IMR-90 (cell line): ENCODE data around the gene PACC1. TPM values are rescaled to one million over a fixed set of nuclear protein-coding genes. Genes with fewer than 3 reads are reported as not detected.

Experiments
- ATAC-seq: fragments of 200-7000 bp; cut with Tn5 transposase; 2 replicates; pipeline ENCODE4 v1.9.1; 2020; ENCODE audit warnings: low read depth, mild to moderate bottlenecking, moderate library complexity
- BruUV-seq: library from RNA; stranded (reverse); fragments of 400-500 nt; replicated peaks from 2 replicates; lab custom pipeline; 2021; lab: Mats Ljungman, UMichigan
- CTCF ChIA-PET: fragments of 300-600 bp; formaldehyde crosslinking; extraction: SDS; loops from one replicate; lab custom pipeline; 2021; ENCODE audit warnings: antibody characterized with exemption; lab: Yijun Ruan, JAX
- POLR2A ChIA-PET: fragments of 300-600 bp; sonication (Branson Sonifier 250); formaldehyde crosslinking; loops from one replicate; lab custom pipeline; 2022; ENCODE audit warnings: antibody characterized with exemption; ENCODE audit not compliant: unreplicated experiment; lab: Charles Lee
- DNase-seq: peaks from one replicate; pipeline ENCODE4 v3.0.0; 2013
- H2AFZ ChIP-seq: replicated peaks from 2 replicates; pipeline ENCODE3; 2013; ENCODE audit warnings: low read length, mild to moderate bottlenecking; ENCODE audit not compliant: poor library complexity
- H2AK5ac ChIP-seq: 2 replicates; pipeline ENCODE4 v1.6.1; 2013; ENCODE audit warnings: low read depth, low read length, inconsistent platforms
- H2AK9ac ChIP-seq: replicated peaks from 2 replicates; pipeline ENCODE3; 2013; ENCODE audit warnings: mild to moderate bottlenecking, low read depth, low read length, moderate library complexity; ENCODE audit not compliant: poor library complexity
- H2BK120ac ChIP-seq: 2 replicates; pipeline ENCODE4 v1.6.1; 2013; ENCODE audit warnings: low read depth, low read length, inconsistent platforms
- H2BK15ac ChIP-seq: 3 replicates; pipeline ENCODE4 v1.6.1; 2013; ENCODE audit warnings: low read depth, low read length, inconsistent platforms
- H2BK20ac ChIP-seq: 2 replicates; pipeline ENCODE4 v1.6.1; 2013; ENCODE audit warnings: low read depth, mild to moderate bottlenecking, inconsistent platforms, low read length, moderate library complexity
- H2BK5ac ChIP-seq: 2 replicates; pipeline ENCODE4 v1.6.1; 2013; ENCODE audit warnings: mild to moderate bottlenecking, low read depth, low read length, inconsistent platforms; ENCODE audit not compliant: poor library complexity, severe bottlenecking
- H3K14ac ChIP-seq: replicated peaks from 2 replicates; pipeline ENCODE4 v1.6.1; 2013; ENCODE audit warnings: low read depth, low read length, inconsistent platforms
- H3K18ac ChIP-seq: 2 replicates; pipeline ENCODE4 v1.6.1; 2013; ENCODE audit warnings: low read depth, low read length, control low read depth
- H3K23ac ChIP-seq: 2 replicates; pipeline ENCODE4 v1.6.1; 2013; ENCODE audit warnings: low read depth, low read length, inconsistent platforms
- H3K27ac ChIP-seq: 2 replicates; pipeline ENCODE4 v1.5.1; 2013; ENCODE audit warnings: mild to moderate bottlenecking, control low read depth, low read length; ENCODE audit not compliant: insufficient read depth
- H3K27me3 ChIP-seq: 2 replicates; pipeline ENCODE4 v1.6.1; 2013; ENCODE audit warnings: low read length; ENCODE audit not compliant: control insufficient read depth, insufficient read depth
- H3K36me3 ChIP-seq: 2 replicates; pipeline ENCODE4 v1.6.1; 2013; ENCODE audit warnings: low read length, mixed read lengths; ENCODE audit not compliant: control insufficient read depth, insufficient read depth
- H3K4ac ChIP-seq: 2 replicates; pipeline ENCODE4 v1.6.1; 2013; ENCODE audit warnings: low read depth, low read length, inconsistent platforms
- H3K4me1 ChIP-seq: 2 replicates; pipeline ENCODE4 v1.6.1; 2013; ENCODE audit warnings: low read length, mixed read lengths; ENCODE audit not compliant: control insufficient read depth, insufficient read depth
- H3K4me2 ChIP-seq: 2 replicates; pipeline ENCODE4 v1.6.1; 2013; ENCODE audit warnings: low read depth, mild to moderate bottlenecking, control low read depth, low read length, moderate library complexity
- H3K4me3 ChIP-seq: 2 replicates; pipeline ENCODE4 v1.5.1; 2013; ENCODE audit warnings: low read depth, mild to moderate bottlenecking, control low read depth, low read length, moderate library complexity; ENCODE audit not compliant: insufficient read depth
- H3K56ac ChIP-seq: 2 replicates; pipeline ENCODE4 v1.6.1; 2013; ENCODE audit warnings: low read length, inconsistent platforms; ENCODE audit not compliant: insufficient read depth; ENCODE audit errors: extremely low read depth
- H3K79me1 ChIP-seq, 2 experiments: 2 replicates each; pipeline ENCODE4 v1.6.1; 2013; ENCODE audit warnings: low read length in 2 of 2, inconsistent platforms in 1 of 2, low read depth in 1 of 2
- H3K9ac ChIP-seq: 2 replicates; pipeline ENCODE4 v1.6.1; 2013; ENCODE audit warnings: low read depth, low read length, control low read depth
- H3K9me1 ChIP-seq: 2 replicates; pipeline ENCODE4 v1.6.1; 2013; ENCODE audit warnings: low read length, inconsistent platforms; ENCODE audit not compliant: insufficient read depth
- H3K9me3 ChIP-seq: 2 replicates; pipeline ENCODE4 v1.6.1; 2013; ENCODE audit warnings: low read length; ENCODE audit not compliant: control insufficient read depth, insufficient read depth
- H4K20me1 ChIP-seq: 2 replicates; pipeline ENCODE4 v1.6.1; 2013; ENCODE audit warnings: low read length, inconsistent platforms; ENCODE audit not compliant: insufficient read depth
- H4K5ac ChIP-seq: 2 replicates; pipeline ENCODE4 v1.6.1; 2013; ENCODE audit warnings: mild to moderate bottlenecking, low read depth, low read length, control low read depth
- H4K8ac ChIP-seq, 2 experiments: 2 replicates each; pipeline ENCODE4 v1.6.1; 2013; ENCODE audit warnings: low read depth in 2 of 2, low read length in 2 of 2, control low read depth in 1 of 2, inconsistent platforms in 1 of 2
- H4K91ac ChIP-seq: 2 replicates; pipeline ENCODE4 v1.6.1; 2013; ENCODE audit warnings: low read depth, low read length, inconsistent platforms; ENCODE audit not compliant: insufficient read depth
- BHLHE40 ChIP-seq: fragments of 150-350 bp; IDR thresholded peaks from 2 replicates; pipeline ENCODE4 v1.6.1; 2016; ENCODE audit warnings: mild to moderate bottlenecking, low read depth, low read length
- CEBPB ChIP-seq: IDR thresholded peaks from 2 replicates; pipeline ENCODE4 v1.6.1; 2012; ENCODE audit warnings: low read depth, low read length, improper control_type of control experiment
- CHD1 ChIP-seq: IDR thresholded peaks from 2 replicates; pipeline ENCODE4 v1.6.1; 2012; ENCODE audit warnings: low read depth, low read length, improper control_type of control experiment
- CTCF ChIP-seq: conservative IDR thresholded peaks from 2 replicates; pipeline ENCODE4 v1.5.1; 2012; ENCODE audit warnings: mild to moderate bottlenecking, low read depth, low read length, improper control_type of control experiment
- ELK1 ChIP-seq: fragments of 150-350 bp; IDR thresholded peaks from 2 replicates; pipeline ENCODE4 v1.6.1; 2016; ENCODE audit warnings: low read depth, mild to moderate bottlenecking, low read length, moderate library complexity, borderline replicate concordance
- FOS ChIP-seq: fragments of 150-350 bp; IDR thresholded peaks from 2 replicates; pipeline ENCODE4 v1.6.1; 2016; ENCODE audit warnings: low read depth, low read length
- MAFK ChIP-seq: IDR thresholded peaks from 2 replicates; pipeline ENCODE4 v1.6.1; 2012; ENCODE audit warnings: low read depth, low read length, improper control_type of control experiment
- MAZ ChIP-seq: IDR thresholded peaks from 2 replicates; pipeline ENCODE4 v1.6.1; 2012; ENCODE audit warnings: low read depth, mild to moderate bottlenecking, low read length, improper control_type of control experiment, moderate library complexity, borderline replicate concordance
- NFE2L2 ChIP-seq: fragments of 150-350 bp; IDR thresholded peaks from 2 replicates; pipeline ENCODE4 v1.6.1; 2016; ENCODE audit warnings: low read depth, mild to moderate bottlenecking, low read length
- POLR2A ChIP-seq: IDR thresholded peaks from 2 replicates; pipeline ENCODE4 v1.6.1; 2012; ENCODE audit warnings: mild to moderate bottlenecking, low read depth, low read length
- RCOR1 ChIP-seq: IDR thresholded peaks from 2 replicates; pipeline ENCODE4 v1.6.1; 2012; ENCODE audit warnings: mild to moderate bottlenecking, low read length, improper control_type of control experiment; ENCODE audit not compliant: insufficient replicate concordance
- RFX5 ChIP-seq: IDR thresholded peaks from 2 replicates; pipeline ENCODE4 v1.8.0; 2012; ENCODE audit warnings: low read depth, mild to moderate bottlenecking, low read length, moderate library complexity
- SMC3 ChIP-seq: fragments of 150-350 bp; IDR thresholded peaks from 2 replicates; pipeline ENCODE4 v1.6.1; 2016; ENCODE audit warnings: low read depth, mild to moderate bottlenecking, antibody characterized with exemption, low read length, moderate library complexity
- USF2 ChIP-seq: fragments of 150-350 bp; IDR thresholded peaks from 2 replicates; pipeline ENCODE4 v1.6.1; 2017; ENCODE audit warnings: mild to moderate bottlenecking, antibody characterized with exemption, low read length, low read depth
- WGBS, 2 experiments: methylation state at CpG; one replicate each; pipeline versions ENCODE4 v1.1.5 to v1.1.7; 2013; ENCODE audit warnings: missing lambda C conversion rate in 2 of 2; ENCODE audit not compliant: insufficient read length in 1 of 2; ENCODE audit errors: extremely low coverage in 2 of 2; 5-methylcytosine and 5-hydroxymethylcytosine counted together
- dilution Hi-C: fragments of 300-500 bp; cut with HindIII; formaldehyde crosslinking; loops from one replicate; pipeline ENCODE4 v1.14.3; 2018; ENCODE audit warnings: low sequenced_read_pairs; ENCODE audit not compliant: unreplicated experiment
- in situ Hi-C: fragments of 300-500 bp; cut with MboI; formaldehyde crosslinking; loops from 3 replicates; pipeline ENCODE4 v1.14.3; 2019; ENCODE audit warnings: low sequenced_read_pairs, inconsistent platforms, mixed read lengths
- intact Hi-C: fragments of 100-400 bp; cut with micrococcal nuclease; formaldehyde crosslinking; loops from 2 replicates; pipeline ENCODE4 v1.10.0; 2022
- polyA plus RNA-seq, 3 experiments: library from polyadenylated mRNA; depleted of rRNA; stranded (reverse); fragments of >200 nt; gene quantifications; 2 replicates each; pipeline ENCODE4 v1.2.3, GENCODE V29; 2012; ENCODE audit warnings: low replicate concordance in 1 of 3
- total RNA-seq: library from RNA; depleted of rRNA; stranded (reverse); fragments of >200 nt; gene quantifications from 2 replicates; pipeline ENCODE4 v1.2.3, GENCODE V29; 2012

The PACC1 gene
- total and polyA plus RNA-seq, 2 of the 4 experiments (the other 2 are of a cell fraction) = 8.6 to 13.4 TPM

- TF ChIP-seq SMC3 (no peak), FOS (no peak), RCOR1 (no peak)
Observed at GRCh38 chr1:212455401-212455800, 40.7 kb upstream of the PACC1 start (continued).

- Histone ChIP-seq H4K20me1 (no peaks in the 10 kb centered on the region), H2AK5ac (no peak overlapping the region), H3K9ac (no peak overlapping the region), H2AK9ac (no peak overlapping the region), H3K27ac (no peak overlapping the region), H4K91ac (no peak overlapping the region), H3K4me2 (no peak overlapping the region), H3K4me3 (no peak overlapping the region), H3K18ac (no peak overlapping the region), H4K5ac (no peak overlapping the region), H3K9me1 (no peaks in the 10 kb centered on the region), H2BK15ac (no peak overlapping the region), H2BK5ac (no peak overlapping the region), H4K8ac (no peak overlapping the region), H3K14ac (no peak overlapping the region), H3K9me3 (peaks cover 8% of the 10 kb centered on the region; the same call in 1 of the 2 replicates), H2AFZ (no peak overlapping the region), H3K27me3 (no peaks in the 10 kb centered on the region), H3K4ac (no peak overlapping the region), H2BK20ac (no peak overlapping the region), H3K79me1 (no peaks in the 10 kb centered on the region), H3K23ac (no peak overlapping the region), H3K36me3 (no peaks in the 10 kb centered on the region), H3K4me1 (peaks cover 4% of the 10 kb centered on the region; the same call in 1 of the 2 replicates), H2BK120ac (no peak overlapping the region), H3K56ac (no peak overlapping the region)
- in situ Hi-C loops (loop anchor here (5.0 to 10.0 kb wide), 3 partner anchors 160 to 770 kb away; no protein-coding TSS in a partner anchor), dilution Hi-C loops (no loop called here), intact Hi-C loops (loop anchor here (5.0 kb wide), 2 partner anchors 757 to 772 kb away; no protein-coding TSS in a partner anchor)
- no peak for DNase-seq
- ATAC-seq = no peak
- ChIA-PET CTCF (interaction anchor here (1.0 to 1.9 kb wide), 5 partner anchors 22 to 774 kb away, joined by 3 to 22 read pairs (median 18); partner anchors contain the start of genes DTL, INTS7 and NENF), POLR2A (no interaction called here)
- BruUV-seq = no TSS peak
- whole genome bisulfite sequencing, 2 experiments = no CpG with 5 or more reads among the region's 3 CpGs
- TF ChIP-seq MAFK = no peak
- TF ChIP-seq NFE2L2 = no peak
- no peak for TF ChIP-seq BHLHE40
- no peak for TF ChIP-seq POLR2A
- no peak for TF ChIP-seq CEBPB
- TF ChIP-seq CHD1 = no peak
- no peak for TF ChIP-seq FOS
- TF ChIP-seq CTCF = no peak
- TF ChIP-seq RFX5 = no peak
- no peak for TF ChIP-seq USF2
- TF ChIP-seq ELK1 = no peak
- TF ChIP-seq SMC3 = no peak
- no peak for TF ChIP-seq MAZ
Observed at GRCh38 chr1:212454741-212455140, 40.1 kb upstream of the PACC1 start.
